Dendritic cell treated with granulocyte-macrophage colony-stimulating factor and Interleukin-4, amounts not matched to agents 40 ng/mL and 50 ng/mL, for 4 days (primary cell): Measurements from ENCODE around the gene PIK3R1.

Experiments used
- H3K27ac Mint-ChIP-seq: one replicate; pipeline ENCODE4 v1.8.0; 2022; ENCODE audit warnings: mild to moderate bottlenecking, mixed read lengths
- H3K27me3 Mint-ChIP-seq: one replicate; pipeline ENCODE4 v1.8.0; 2022; ENCODE audit warnings: mild to moderate bottlenecking, mixed read lengths
- H3K36me3 Mint-ChIP-seq: one replicate; pipeline ENCODE4 v1.8.0; 2022; ENCODE audit warnings: low read depth, mixed read lengths
- H3K4me1 Mint-ChIP-seq: one replicate; pipeline ENCODE4 v1.8.0; 2022; ENCODE audit warnings: low read depth, mixed read lengths
- H3K4me3 Mint-ChIP-seq: one replicate; pipeline ENCODE4 v1.8.0; 2022; ENCODE audit warnings: mild to moderate bottlenecking, moderate library complexity, mixed read lengths
- H3K9me3 Mint-ChIP-seq: one replicate; pipeline ENCODE4 v1.8.0; 2022; ENCODE audit warnings: mixed read lengths
- intact Hi-C: fragments of 100-400 bp; cut with micrococcal nuclease; formaldehyde crosslinking; loops from one replicate; pipeline ENCODE4 v1.15.0; 2022

Gene PIK3R1

GRCh38 chr5:68285851-68286611 lies 70.5 kb downstream of the PIK3R1 start:
- peaks cover 83% of the 10 kb centered on the region for H3K36me3 Mint-ChIP-seq
- no peaks in the 10 kb centered on the region for H3K27me3 Mint-ChIP-seq
- intact Hi-C loops, result loop anchor here (1.0 to 10.0 kb wide), 3 partner anchors 174 to 677 kb away; no protein-coding TSS in a partner anchor
- H3K27ac Mint-ChIP-seq, result no peak overlapping the region
- no peaks in the 10 kb centered on the region for H3K9me3 Mint-ChIP-seq
- no peak overlapping the region for H3K4me3 Mint-ChIP-seq
- H3K4me1 Mint-ChIP-seq, result peaks cover 34% of the 10 kb centered on the region

GRCh38 chr5:68286612-68286912 lies 71.0 kb downstream of the PIK3R1 start:
- no peak overlapping the region for H3K4me3 Mint-ChIP-seq
- peaks cover 80% of the 10 kb centered on the region for H3K36me3 Mint-ChIP-seq
- H3K9me3 Mint-ChIP-seq, result no peaks in the 10 kb centered on the region
- no peak overlapping the region for H3K27ac Mint-ChIP-seq
- H3K4me1 Mint-ChIP-seq, result peaks cover 34% of the 10 kb centered on the region
- intact Hi-C loops, result loop anchor here (1.0 to 10.0 kb wide), 3 partner anchors 174 to 676 kb away; no protein-coding TSS in a partner anchor
- H3K27me3 Mint-ChIP-seq, result no peaks in the 10 kb centered on the region

- peaks cover 76% of the 10 kb centered on the region for H3K36me3 Mint-ChIP-seq
- no peaks in the 10 kb centered on the region for H3K9me3 Mint-ChIP-seq
- H3K27me3 Mint-ChIP-seq, result no peaks in the 10 kb centered on the region
- H3K4me1 Mint-ChIP-seq, result peaks cover 29% of the 10 kb centered on the region
- intact Hi-C loops, result loop anchor here (2.0 to 10.0 kb wide), 2 partner anchors 387 to 675 kb away; no protein-coding TSS in a partner anchor
- peak overlapping the region; percentile 74 for H3K4me3 Mint-ChIP-seq
- H3K27ac Mint-ChIP-seq, result peak overlapping the region; percentile 77
These were observed 72.0 kb downstream of the PIK3R1 start for GRCh38 chr5:68287631-68287975.

GRCh38 chr5:68287976-68288706 lies 72.6 kb downstream of the PIK3R1 start:
- Mint-ChIP-seq H3K36me3 (peaks cover 76% of the 10 kb centered on the region), H3K27me3 (no peaks in the 10 kb centered on the region), H3K4me1 (peaks cover 29% of the 10 kb centered on the region), H3K27ac (peak overlapping the region; percentile 77), H3K4me3 (peak overlapping the region; percentile 74), H3K9me3 (no peaks in the 10 kb centered on the region)
- intact Hi-C loops, result loop anchor here (2.0 to 10.0 kb wide), 2 partner anchors 387 to 675 kb away; no protein-coding TSS in a partner anchor

- H3K36me3 Mint-ChIP-seq, result peaks cover 76% of the 10 kb centered on the region
- H3K27me3 Mint-ChIP-seq, result no peaks in the 10 kb centered on the region
- peaks cover 29% of the 10 kb centered on the region for H3K4me1 Mint-ChIP-seq
- H3K27ac Mint-ChIP-seq, result peak overlapping the region; percentile 77
- intact Hi-C loops, result loop anchor here (10.0 kb wide), 1 partner anchor 386 kb away; no protein-coding TSS in a partner anchor
- H3K4me3 Mint-ChIP-seq, result peak overlapping the region; percentile 74
- H3K9me3 Mint-ChIP-seq, result no peaks in the 10 kb centered on the region
These were observed 73.2 kb downstream of the PIK3R1 start for GRCh38 chr5:68288707-68289134.

GRCh38 chr5:68289498-68289897 lies 73.9 kb downstream of the PIK3R1 start:
- Mint-ChIP-seq H3K4me3 (no peak overlapping the region), H3K27me3 (no peaks in the 10 kb centered on the region), H3K36me3 (peaks cover 78% of the 10 kb centered on the region), H3K4me1 (peaks cover 29% of the 10 kb centered on the region), H3K9me3 (no peaks in the 10 kb centered on the region), H3K27ac (no peak overlapping the region)
- intact Hi-C loops, result loop anchor here (10.0 kb wide), 1 partner anchor 385 kb away; no protein-coding TSS in a partner anchor

- H3K27ac Mint-ChIP-seq, result no peak overlapping the region
- H3K4me3 Mint-ChIP-seq, result no peak overlapping the region
- H3K4me1 Mint-ChIP-seq, result peaks cover 28% of the 10 kb centered on the region
- H3K36me3 Mint-ChIP-seq, result peaks cover 80% of the 10 kb centered on the region
- H3K9me3 Mint-ChIP-seq, result no peaks in the 10 kb centered on the region
- no peaks in the 10 kb centered on the region for H3K27me3 Mint-ChIP-seq
- intact Hi-C loops, result no loop called here
These were observed 74.7 kb downstream of the PIK3R1 start for GRCh38 chr5:68290260-68290674.

- Mint-ChIP-seq H3K27ac (no peak overlapping the region), H3K36me3 (peaks cover 81% of the 10 kb centered on the region), H3K4me1 (peaks cover 22% of the 10 kb centered on the region), H3K9me3 (no peaks in the 10 kb centered on the region), H3K27me3 (no peaks in the 10 kb centered on the region), H3K4me3 (no peak overlapping the region)
- intact Hi-C loops, result no loop called here
These were observed 75.3 kb downstream of the PIK3R1 start for GRCh38 chr5:68290847-68291246.

GRCh38 chr5:68292316-68292715 lies 76.8 kb downstream of the PIK3R1 start:
- H3K4me1 Mint-ChIP-seq, result peaks cover 15% of the 10 kb centered on the region
- no peak overlapping the region for H3K4me3 Mint-ChIP-seq
- peaks cover 88% of the 10 kb centered on the region for H3K36me3 Mint-ChIP-seq
- no peaks in the 10 kb centered on the region for H3K27me3 Mint-ChIP-seq
- intact Hi-C loops, result no loop called here
- H3K27ac Mint-ChIP-seq, result no peak overlapping the region
- H3K9me3 Mint-ChIP-seq, result no peaks in the 10 kb centered on the region

- Mint-ChIP-seq H3K27ac (no peak overlapping the region), H3K36me3 (peaks cover 92% of the 10 kb centered on the region), H3K4me1 (no peaks in the 10 kb centered on the region), H3K9me3 (no peaks in the 10 kb centered on the region), H3K27me3 (no peaks in the 10 kb centered on the region), H3K4me3 (no peak overlapping the region)
- intact Hi-C loops, result no loop called here
These were observed 80.2 kb downstream of the PIK3R1 start for GRCh38 chr5:68295772-68296171.

- no peak overlapping the region for H3K4me3 Mint-ChIP-seq
- no peak overlapping the region for H3K27ac Mint-ChIP-seq
- no peaks in the 10 kb centered on the region for H3K27me3 Mint-ChIP-seq
- no peaks in the 10 kb centered on the region for H3K4me1 Mint-ChIP-seq
- intact Hi-C loops, result no loop called here
- H3K9me3 Mint-ChIP-seq, result no peaks in the 10 kb centered on the region
- H3K36me3 Mint-ChIP-seq, result peaks cover 93% of the 10 kb centered on the region
These were observed 81.3 kb downstream of the PIK3R1 start for GRCh38 chr5:68296895-68297294.

GRCh38 chr5:68297656-68298055 lies 82.1 kb downstream of the PIK3R1 start:
- peaks cover 92% of the 10 kb centered on the region for H3K36me3 Mint-ChIP-seq
- H3K4me3 Mint-ChIP-seq, result no peak overlapping the region
- H3K27me3 Mint-ChIP-seq, result no peaks in the 10 kb centered on the region
- H3K4me1 Mint-ChIP-seq, result peaks cover 2% of the 10 kb centered on the region
- intact Hi-C loops, result no loop called here
- no peak overlapping the region for H3K27ac Mint-ChIP-seq
- H3K9me3 Mint-ChIP-seq, result no peaks in the 10 kb centered on the region

- H3K4me3 Mint-ChIP-seq, result no peak overlapping the region
- H3K27me3 Mint-ChIP-seq, result no peaks in the 10 kb centered on the region
- peaks cover 6% of the 10 kb centered on the region for H3K4me1 Mint-ChIP-seq
- peaks cover 84% of the 10 kb centered on the region for H3K36me3 Mint-ChIP-seq
- intact Hi-C loops, result no loop called here
- no peaks in the 10 kb centered on the region for H3K9me3 Mint-ChIP-seq
- no peak overlapping the region for H3K27ac Mint-ChIP-seq
These were observed 82.9 kb downstream of the PIK3R1 start for GRCh38 chr5:68298479-68298878.

GRCh38 chr5:68299105-68299504 lies 83.5 kb downstream of the PIK3R1 start:
- no peak overlapping the region for H3K4me3 Mint-ChIP-seq
- H3K36me3 Mint-ChIP-seq, result peaks cover 78% of the 10 kb centered on the region
- H3K27me3 Mint-ChIP-seq, result no peaks in the 10 kb centered on the region
- no peaks in the 10 kb centered on the region for H3K9me3 Mint-ChIP-seq
- H3K4me1 Mint-ChIP-seq, result peaks cover 6% of the 10 kb centered on the region
- intact Hi-C loops, result no loop called here
- H3K27ac Mint-ChIP-seq, result no peak overlapping the region
